Measurements from ENCODE around the gene POLE3.
"Not testable (repeated sequence)": the region's sequence is repeated elsewhere in the genome, so short reads cannot be mapped to it uniquely, and the experiment has no call there.

POLE3 gene

DNA sequence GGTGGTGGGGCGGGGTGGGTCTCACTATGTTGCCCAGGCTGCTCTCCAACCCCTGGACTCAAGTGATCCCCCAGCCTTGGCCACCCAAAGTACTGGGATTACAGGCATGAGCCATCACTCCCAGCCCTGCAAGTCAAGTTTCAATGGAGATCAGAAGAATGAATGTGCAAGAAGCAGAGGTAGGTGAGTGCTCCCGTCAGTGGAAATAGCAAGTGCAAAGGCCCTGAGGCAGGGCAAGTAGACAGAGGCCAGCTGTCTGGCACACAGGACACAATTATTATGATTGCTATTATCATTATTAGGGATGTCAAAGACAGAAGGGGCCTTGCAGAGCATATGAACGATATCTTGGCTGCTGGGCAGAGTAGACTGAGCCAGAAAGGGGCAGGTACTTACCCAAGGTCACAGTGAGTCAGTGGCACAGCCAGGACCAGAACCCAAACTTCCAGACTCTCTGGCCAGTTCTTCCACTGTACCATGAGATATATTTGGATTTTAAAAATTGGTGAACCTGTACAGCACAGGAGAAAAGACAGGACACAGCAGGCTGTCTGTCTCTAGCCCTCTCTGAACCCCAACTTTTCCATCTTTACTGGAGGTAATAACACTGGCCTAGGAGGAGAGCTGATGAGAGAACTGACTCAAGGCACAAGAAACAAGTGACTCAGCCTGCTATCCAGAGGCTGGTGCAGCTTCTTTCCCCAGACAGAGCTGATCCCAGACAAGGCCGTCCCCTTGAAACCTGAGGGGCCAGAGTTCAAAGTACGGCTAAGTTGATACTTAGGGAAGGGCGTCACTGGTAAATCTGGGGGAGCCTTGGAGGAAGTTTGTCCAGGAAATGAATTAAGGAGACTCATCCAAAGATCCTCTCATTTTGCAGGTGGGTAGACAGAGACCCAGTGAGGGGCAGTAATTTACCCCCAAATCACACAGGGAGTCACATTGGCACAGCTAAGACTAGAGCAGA, 35.1 kb downstream of the POLE3 start:
- no peak for DNase-seq

- DNase-seq: no peak
Measured at GRCh38 chr9:113373676-113374392, 36.6 kb downstream of the POLE3 start.

DNA sequence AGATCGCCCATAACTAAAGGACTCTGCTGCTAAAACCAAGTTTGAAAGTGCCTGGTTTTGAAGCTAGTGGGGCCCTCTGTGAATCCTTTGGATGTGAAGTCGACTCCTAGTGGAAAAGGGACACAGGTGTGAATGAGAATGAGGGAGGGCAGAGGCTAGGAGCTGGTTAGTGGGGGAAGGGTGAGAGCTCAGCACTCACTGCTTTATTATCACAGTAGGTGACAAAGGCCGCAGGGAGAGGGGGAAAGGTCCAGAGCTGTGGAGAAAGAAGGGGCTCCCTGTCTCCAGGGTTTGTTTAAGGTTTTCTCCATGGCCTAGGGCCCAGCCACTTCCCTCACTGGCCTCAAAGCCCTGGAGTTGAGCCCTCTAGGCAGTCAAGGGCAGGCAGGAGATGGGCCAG, 37.2 kb downstream of the POLE3 start:
- no peak for DNase-seq

GRCh38 chr9:113372059-113372458, 38.4 kb downstream of the POLE3 start:
- DNase-seq: no peak

DNA sequence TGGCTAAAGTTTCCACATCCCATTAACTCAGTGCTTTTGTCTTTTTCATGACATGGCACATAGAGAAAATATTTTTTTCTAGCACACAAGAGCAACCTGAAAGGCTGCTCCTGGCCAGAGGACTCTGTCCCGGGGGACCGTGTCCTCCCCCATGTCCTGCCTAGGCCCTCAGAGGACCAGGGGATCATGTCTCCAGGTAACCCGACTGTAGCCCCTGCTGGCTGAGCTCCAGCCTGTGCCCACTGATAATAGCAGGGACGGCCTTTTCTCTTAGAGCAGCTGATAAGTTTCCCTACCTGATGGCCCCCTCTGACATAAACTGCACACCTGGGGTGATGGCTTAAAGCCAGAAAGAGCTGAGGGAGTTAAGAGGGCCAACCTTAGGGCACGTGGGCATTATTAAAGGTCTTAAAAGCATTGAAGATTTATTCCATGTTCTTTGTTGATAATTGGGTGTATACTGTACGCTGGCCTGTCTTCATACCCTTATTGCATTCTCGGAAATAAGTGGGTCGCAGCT, 39.6 kb downstream of the POLE3 start:
- no peak for DNase-seq

- no peak for DNase-seq
Measured at GRCh38 chr9:113369855-113370140, 40.7 kb downstream of the POLE3 start.

GRCh38 chr9:113368982-113369854, 41.3 kb downstream of the POLE3 start:
- no peak for DNase-seq

GRCh38 chr9:113368348-113368981, 42.0 kb downstream of the POLE3 start:
- no peak for DNase-seq

- DNase-seq: not testable (repeated sequence)
Measured at GRCh38 chr9:113365652-113366051, 44.8 kb downstream of the POLE3 start.

DNA sequence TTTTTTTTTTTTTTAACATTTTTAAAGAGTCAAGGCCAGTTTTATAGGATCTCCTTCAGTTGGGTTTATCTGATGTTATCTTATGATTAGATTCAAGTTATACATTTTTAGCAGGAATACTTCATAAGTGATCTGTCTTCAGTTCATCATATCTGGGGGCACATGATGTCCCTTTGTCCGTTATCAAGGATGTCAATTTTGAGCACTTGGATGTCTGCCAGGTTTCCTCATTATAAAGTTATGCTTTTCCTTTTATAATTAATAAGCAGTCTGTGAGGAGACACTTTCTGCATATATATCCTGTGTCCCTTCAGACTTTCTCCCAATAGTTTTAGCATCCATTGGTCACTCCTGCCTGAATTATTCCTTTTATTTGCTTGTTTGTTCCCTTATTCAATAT, 45.5 kb downstream of the POLE3 start:
- DNase-seq: no peak

GRCh38 chr9:113363336-113363735, 47.1 kb downstream of the POLE3 start:
- no peak for DNase-seq

- DNase-seq: no peak
Measured at GRCh38 chr9:113361304-113362018, 49.0 kb downstream of the POLE3 start.

DNA sequence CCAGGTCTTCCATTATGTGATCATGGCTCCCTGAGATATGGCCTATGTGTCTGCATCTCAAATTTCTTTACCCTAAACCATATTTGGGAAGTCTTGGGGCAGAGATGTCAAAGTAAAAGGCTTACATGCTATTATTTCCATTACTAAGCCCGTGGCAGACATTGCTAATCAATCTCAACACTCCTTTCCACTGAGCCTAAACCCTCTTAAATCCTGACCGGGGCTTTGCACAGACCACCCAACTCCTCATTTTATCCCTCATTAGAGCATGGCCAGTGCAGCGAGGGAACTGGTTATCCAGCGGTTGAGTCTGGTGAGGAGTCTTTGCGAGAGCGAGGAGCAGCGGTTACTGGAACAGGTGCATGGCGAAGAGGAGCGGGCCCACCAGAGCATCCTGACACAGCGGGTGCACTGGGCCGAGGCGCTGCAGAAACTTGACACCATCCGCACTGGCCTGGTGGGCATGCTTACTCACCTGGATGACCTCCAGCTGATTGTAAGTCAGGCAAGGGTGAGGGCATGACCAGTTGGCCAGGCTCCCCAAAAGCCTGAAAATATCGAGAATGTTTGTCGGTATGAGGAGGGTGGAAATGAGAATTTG, 50.1 kb downstream of the POLE3 start:
- no peak for DNase-seq

DNA sequence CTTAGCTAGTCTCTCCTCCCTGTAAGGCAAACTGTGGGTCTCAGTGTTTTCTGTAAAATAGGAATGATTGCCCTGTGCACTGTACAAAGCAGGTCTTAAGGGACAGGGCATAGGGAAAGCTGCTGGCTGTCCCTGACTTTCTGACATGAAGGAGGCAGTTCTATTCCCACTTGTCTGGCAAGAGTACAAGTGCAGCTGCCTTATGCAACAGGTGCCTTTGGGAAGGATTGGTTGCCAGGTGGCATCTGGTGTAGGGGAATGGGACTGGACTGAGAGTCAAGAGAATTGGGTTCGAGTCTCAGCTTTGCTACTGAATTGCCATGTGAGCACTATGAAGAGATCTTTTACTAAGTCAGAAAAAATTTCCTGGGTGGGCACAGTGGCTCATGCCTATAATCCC, 51.1 kb downstream of the POLE3 start:
- DNase-seq: no peak
